NCI-H748 treated with DMSO at 0.1 percent for 48 hours (cell line): Measurements from ENCODE around the gene SERPINA3.

Source experiments
- DNase-seq: peaks from one replicate; lab custom pipeline; 2025; lab: John Stamatoyannopoulos, UW

Gene SERPINA3

GRCh38 chr14:94613720-94614644 lies 1.8 kb downstream of the SERPINA3 start:
- DNase-seq, result no peak

GRCh38 chr14:94614802-94615201 lies 2.6 kb downstream of the SERPINA3 start:
- DNase-seq, result no peak

GRCh38 chr14:94615254-94615653 lies 3.1 kb downstream of the SERPINA3 start:
- no peak for DNase-seq

- no peak for DNase-seq
Observed at GRCh38 chr14:94615823-94616570, 3.8 kb downstream of the SERPINA3 start.

GRCh38 chr14:94617366-94617941 lies 5.3 kb downstream of the SERPINA3 start:
- DNase-seq, result no peak

- no peak for DNase-seq
Observed at GRCh38 chr14:94617988-94618822, 6.0 kb downstream of the SERPINA3 start.

GRCh38 chr14:94619297-94619696 lies 7.1 kb downstream of the SERPINA3 start:
- DNase-seq, result no peak

- no peak for DNase-seq
Observed at GRCh38 chr14:94620597-94620996, 8.4 kb downstream of the SERPINA3 start.

GRCh38 chr14:94621358-94622134 lies 9.4 kb downstream of the SERPINA3 start:
- DNase-seq, result no peak

GRCh38 chr14:94622653-94623421 lies 10.6 kb downstream of the SERPINA3 start:
- DNase-seq, result no peak

GRCh38 chr14:94623422-94623809 lies 11.2 kb downstream of the SERPINA3 start:
- no peak for DNase-seq

GRCh38 chr14:94623856-94624499 lies 11.8 kb downstream of the SERPINA3 start:
- no peak for DNase-seq

GRCh38 chr14:94624537-94625352 lies 12.6 kb downstream of the SERPINA3 start:
- no peak for DNase-seq

- DNase-seq, result no peak
Observed at GRCh38 chr14:94625353-94625635, 13.1 kb downstream of the SERPINA3 start.

GRCh38 chr14:94628578-94628977 lies 16.4 kb downstream of the SERPINA3 start:
- no peak for DNase-seq

GRCh38 chr14:94630396-94630795 lies 18.2 kb downstream of the SERPINA3 start:
- DNase-seq, result no peak

- DNase-seq, result no peak
Observed at GRCh38 chr14:94631050-94631449, 18.9 kb downstream of the SERPINA3 start.

- DNase-seq, result no peak
Observed at GRCh38 chr14:94631536-94632304, 19.5 kb downstream of the SERPINA3 start.

GRCh38 chr14:94632305-94632590 lies 20.1 kb downstream of the SERPINA3 start:
- DNase-seq, result no peak
